BJ (cell line): ENCODE data around the gene MAML3. TPM values are rescaled to one million over a fixed set of nuclear protein-coding genes. Genes with fewer than 3 reads are reported as not detected.

ENCODE experiments used
- CTCF ChIA-PET: fragments of 350-600 bp; formaldehyde crosslinking; extraction: SDS; loops from one replicate; lab custom pipeline; 2021; ENCODE audit warnings: antibody characterized with exemption, inconsistent platforms; lab: Yijun Ruan, JAX
- POLR2A ChIA-PET: fragments of 300-600 bp; sonication (Branson Sonifier 250); formaldehyde crosslinking; extraction: SDS; loops from one replicate; lab custom pipeline; 2021; ENCODE audit warnings: antibody characterized with exemption; lab: Charles Lee
- DNase-seq: peaks from one replicate; pipeline ENCODE4 v3.0.0-alpha.2; 2011; ENCODE audit warnings: low read depth
- H3K27me3 ChIP-seq: 2 replicates; pipeline ENCODE4 v1.6.0; 2011; ENCODE audit warnings: low read length; ENCODE audit not compliant: control insufficient read depth, insufficient read depth
- H3K36me3 ChIP-seq: 2 replicates; pipeline ENCODE4 v1.5.1; 2011; ENCODE audit warnings: low read length; ENCODE audit not compliant: control insufficient read depth, insufficient read depth
- H3K4me3 ChIP-seq: 2 replicates; pipeline ENCODE4 v1.5.1; 2011; ENCODE audit warnings: low read depth, mild to moderate bottlenecking, control low read depth, low read length
- polyA plus RNA-seq: library from polyadenylated mRNA; depleted of rRNA; stranded (reverse); fragments of >200 nt; gene quantifications from 2 replicates; pipeline ENCODE4 v1.2.3, GENCODE V29; 2011
- TF ChIP-seq, protein P1 (sequence below): IDR thresholded peaks from 2 replicates; pipeline ENCODE4 v1.5.1; 2011; ENCODE audit warnings: low read depth, mild to moderate bottlenecking, control low read depth, inconsistent platforms, low read length, moderate library complexity; ENCODE audit not compliant: insufficient read depth

Gene MAML3
- polyA plus RNA-seq, 1 experiment: 1.6 TPM

DNA sequence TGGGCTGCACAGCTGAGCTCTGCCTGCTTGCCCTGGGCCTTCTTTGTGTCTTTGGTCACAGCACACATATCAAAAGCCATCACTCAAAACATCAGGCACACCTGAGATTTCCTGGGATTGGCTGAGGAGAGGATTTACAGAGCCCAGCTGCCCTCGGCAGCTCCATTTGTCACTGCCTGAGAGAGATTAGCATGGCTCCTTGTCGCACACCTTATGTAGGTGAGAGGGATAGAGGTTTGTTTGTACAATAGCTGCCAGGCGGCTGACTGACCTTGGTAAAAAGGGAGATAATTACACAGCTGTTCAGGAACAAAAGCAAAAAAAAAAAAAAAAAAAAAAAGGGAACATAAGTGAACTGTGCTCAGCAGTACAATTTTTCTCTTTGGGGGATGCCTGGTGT lies 425.1 kb downstream of the MAML3 start:
- H3K27me3 ChIP-seq: no peaks in the 10 kb centered on the region
- no peak for DNase-seq
- H3K4me3 ChIP-seq: no peak overlapping the region
- no peaks in the 10 kb centered on the region for H3K36me3 ChIP-seq
- ChIA-PET POLR2A (no interaction called here), CTCF (interaction anchor here (1.0 kb wide), 1 partner anchor 597 kb away, joined by 3 read pairs; no protein-coding TSS in a partner anchor)
- TF ChIP-seq, protein P1, sequence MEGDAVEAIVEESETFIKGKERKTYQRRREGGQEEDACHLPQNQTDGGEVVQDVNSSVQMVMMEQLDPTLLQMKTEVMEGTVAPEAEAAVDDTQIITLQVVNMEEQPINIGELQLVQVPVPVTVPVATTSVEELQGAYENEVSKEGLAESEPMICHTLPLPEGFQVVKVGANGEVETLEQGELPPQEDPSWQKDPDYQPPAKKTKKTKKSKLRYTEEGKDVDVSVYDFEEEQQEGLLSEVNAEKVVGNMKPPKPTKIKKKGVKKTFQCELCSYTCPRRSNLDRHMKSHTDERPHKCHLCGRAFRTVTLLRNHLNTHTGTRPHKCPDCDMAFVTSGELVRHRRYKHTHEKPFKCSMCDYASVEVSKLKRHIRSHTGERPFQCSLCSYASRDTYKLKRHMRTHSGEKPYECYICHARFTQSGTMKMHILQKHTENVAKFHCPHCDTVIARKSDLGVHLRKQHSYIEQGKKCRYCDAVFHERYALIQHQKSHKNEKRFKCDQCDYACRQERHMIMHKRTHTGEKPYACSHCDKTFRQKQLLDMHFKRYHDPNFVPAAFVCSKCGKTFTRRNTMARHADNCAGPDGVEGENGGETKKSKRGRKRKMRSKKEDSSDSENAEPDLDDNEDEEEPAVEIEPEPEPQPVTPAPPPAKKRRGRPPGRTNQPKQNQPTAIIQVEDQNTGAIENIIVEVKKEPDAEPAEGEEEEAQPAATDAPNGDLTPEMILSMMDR: no peak

DNA sequence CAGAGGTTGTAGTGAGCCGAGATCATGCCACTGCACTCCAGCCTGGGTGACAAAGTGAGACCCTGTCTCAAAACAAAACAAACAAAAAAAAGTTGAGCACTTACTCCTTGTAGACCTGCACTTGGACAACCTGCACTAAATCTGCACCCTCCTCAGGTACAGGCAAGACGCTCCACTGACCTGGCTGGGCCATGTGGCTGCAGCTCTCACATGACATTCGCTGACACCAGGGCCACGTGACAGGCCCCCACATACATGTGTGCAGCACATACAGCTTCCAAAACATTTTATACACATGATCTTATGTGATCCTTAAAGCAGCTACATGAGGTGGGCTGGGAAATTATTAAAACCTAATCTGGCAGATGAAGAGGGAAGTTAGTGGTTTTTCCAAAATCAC lies 425.8 kb downstream of the MAML3 start:
- POLR2A ChIA-PET: no interaction called here
- CTCF ChIA-PET: interaction anchor here (0.8 to 1.0 kb wide), 2 partner anchors 15 to 598 kb away, joined by 3 read pairs; no protein-coding TSS in a partner anchor

DNA sequence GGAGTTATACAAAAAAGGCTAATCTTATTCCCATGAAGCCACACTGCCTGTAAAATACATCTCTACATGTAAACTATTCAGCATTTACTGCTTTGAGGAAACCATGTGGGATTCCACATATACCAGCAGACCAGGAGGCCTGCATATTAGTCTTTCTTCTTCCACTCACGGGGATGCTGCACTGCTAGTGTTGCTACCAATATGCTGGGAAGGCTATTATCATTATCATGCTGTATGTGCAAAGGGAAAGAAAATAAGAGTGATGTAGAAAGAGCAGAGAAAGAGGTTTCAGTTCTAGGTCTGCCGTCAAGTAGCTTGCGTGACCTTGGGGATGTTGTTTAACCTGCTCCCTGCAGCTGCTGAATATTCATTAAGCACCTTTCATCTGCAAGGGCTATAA lies 427.4 kb downstream of the MAML3 start:
- Histone ChIP-seq H3K36me3 (no peaks in the 10 kb centered on the region), H3K27me3 (no peaks in the 10 kb centered on the region), H3K4me3 (no peak overlapping the region)
- TF ChIP-seq, protein P1: no peak
- ChIA-PET CTCF (no interaction called here), POLR2A (no interaction called here)
- DNase-seq: no peak

More for the DNA sequence above, 425.8 kb downstream of the MAML3 start:
- Histone ChIP-seq H3K36me3 (no peaks in the 10 kb centered on the region), H3K4me3 (no peak overlapping the region), H3K27me3 (no peaks in the 10 kb centered on the region)
- TF ChIP-seq, protein P1: no peak
- DNase-seq: no peak

DNA sequence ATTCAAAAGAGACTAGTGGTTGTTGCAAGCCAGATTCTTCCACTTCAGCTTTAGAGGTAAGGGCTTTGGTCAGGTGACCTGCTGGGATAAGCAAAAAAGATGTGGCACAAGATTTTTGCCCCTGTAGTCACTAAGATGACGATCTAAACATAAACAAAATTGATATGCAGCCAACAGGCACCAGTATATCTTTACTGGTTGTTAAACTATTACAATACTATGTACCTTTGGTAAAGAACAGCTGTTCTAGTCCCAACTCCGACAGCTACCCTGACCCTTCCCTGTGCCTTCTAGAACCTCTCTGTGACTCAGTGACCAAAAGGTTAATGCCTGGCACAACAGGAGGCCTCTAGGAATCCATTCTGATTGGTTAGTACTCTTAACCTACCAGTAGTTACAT lies 428.7 kb downstream of the MAML3 start:
- POLR2A ChIA-PET: no interaction called here
- CTCF ChIA-PET: interaction anchor here (0.6 kb wide), 1 partner anchor 214 kb away, joined by 4 read pairs; no protein-coding TSS in a partner anchor
- no peak for DNase-seq

DNA sequence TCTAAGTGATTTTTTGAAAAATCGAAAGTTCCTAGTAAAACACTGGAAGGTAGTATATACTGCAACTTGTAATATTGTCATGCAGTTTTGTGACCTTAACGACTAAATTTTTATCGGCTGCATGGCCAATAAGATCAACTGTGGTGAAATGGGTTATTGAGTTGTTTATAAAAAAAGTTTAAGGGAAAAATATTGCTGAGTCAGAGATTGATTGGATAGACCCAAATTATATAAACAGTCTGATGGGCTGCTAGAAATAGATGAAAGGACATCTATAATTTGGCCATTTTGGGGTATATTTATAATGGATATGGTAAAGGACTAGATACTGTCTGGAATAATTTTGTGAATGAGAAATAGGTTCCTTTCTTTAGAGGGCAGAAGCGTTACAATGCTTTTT lies 432.2 kb downstream of the MAML3 start:
- no peak for DNase-seq
- ChIA-PET CTCF (no interaction called here), POLR2A (no interaction called here)
- TF ChIP-seq, protein P1: no peak
- Histone ChIP-seq H3K27me3 (no peaks in the 10 kb centered on the region), H3K36me3 (no peaks in the 10 kb centered on the region), H3K4me3 (no peak overlapping the region)

More for the DNA sequence above, 428.7 kb downstream of the MAML3 start:
- Histone ChIP-seq H3K36me3 (no peaks in the 10 kb centered on the region), H3K27me3 (no peaks in the 10 kb centered on the region), H3K4me3 (no peak overlapping the region)
- TF ChIP-seq, protein P1: no peak
